CD14-positive monocyte (primary cell): ENCODE data around the gene IQSEC3. TPM values are rescaled to one million over a fixed set of nuclear protein-coding genes. Genes with fewer than 3 reads are reported as not detected.

Source experiments
- DNase-seq, 3 donors: peaks; one replicate each; pipeline ENCODE4 v3.0.0-alpha.2; 2011 to 2022
- H2AFZ ChIP-seq: 2 replicates; pipeline ENCODE4 v1.6.0; 2012; ENCODE audit warnings: mild to moderate bottlenecking, low read depth, low read length, inconsistent platforms; ENCODE audit not compliant: insufficient read depth, poor library complexity, severe bottlenecking
- H3K27ac ChIP-seq, 2 donors: 1 replicate in 1 of 2; 2 replicates in 1 of 2; pipeline ENCODE4 v1.5.1; 2012 to 2013; ENCODE audit warnings: low read length in 2 of 2, control low read depth in 1 of 2, inconsistent platforms in 1 of 2, low read depth in 1 of 2, mild to moderate bottlenecking in 1 of 2
- H3K27me3 ChIP-seq, 2 donors: one replicate each; pipeline versions ENCODE4 v1.6.0 to v1.6.1; 2011 to 2013; ENCODE audit warnings: low read length in 2 of 2; ENCODE audit not compliant: control insufficient read depth in 2 of 2, insufficient read depth in 2 of 2
- H3K36me3 ChIP-seq, 2 donors: replicated peaks in 1 of 2; 1 replicate in 1 of 2; 2 replicates in 1 of 2; pipeline versions ENCODE4 v1.5.1 to v1.6.1; 2012 to 2013; ENCODE audit warnings: low read length in 2 of 2, control low read depth in 1 of 2, inconsistent platforms in 1 of 2, mild to moderate bottlenecking in 1 of 2; ENCODE audit not compliant: insufficient read depth in 2 of 2, control insufficient read depth in 1 of 2
- H3K4me1 ChIP-seq, 2 donors: 1 replicate in 1 of 2; 2 replicates in 1 of 2; pipeline versions ENCODE4 v1.5.1 to v1.6.1; 2012 to 2013; ENCODE audit warnings: low read length in 2 of 2, control low read depth in 1 of 2, inconsistent platforms in 1 of 2, mild to moderate bottlenecking in 1 of 2, moderate library complexity in 1 of 2; ENCODE audit not compliant: insufficient read depth in 2 of 2, control insufficient read depth in 1 of 2
- H3K4me2 ChIP-seq: replicated peaks from 2 replicates; pipeline ENCODE3; 2012; ENCODE audit warnings: low read length, moderate library complexity, mild to moderate bottlenecking; ENCODE audit not compliant: poor library complexity, severe bottlenecking; ENCODE audit errors: extremely low read depth
- H3K4me3 ChIP-seq, 3 experiments: fragments of 200-600 bp in 1 of 3; sonication (generic) in 1 of 3; replicated peaks in 1 of 3; 1 replicate in 2 of 3; 2 replicates in 1 of 3; pipeline ENCODE4 v1.5.1; 2011 to 2013; ENCODE audit warnings: low read length in 3 of 3, mild to moderate bottlenecking in 3 of 3, control low read depth in 2 of 3, low read depth in 2 of 3, inconsistent platforms in 1 of 3, moderate library complexity in 1 of 3
- H3K79me2 ChIP-seq: 2 replicates; pipeline ENCODE4 v1.6.0; 2012; ENCODE audit warnings: mild to moderate bottlenecking, control low read depth, inconsistent platforms, low read length, moderate library complexity; ENCODE audit not compliant: insufficient read depth
- H3K9ac ChIP-seq: 2 replicates; pipeline ENCODE4 v1.6.0; 2017; ENCODE audit warnings: low read length, mild to moderate bottlenecking; ENCODE audit not compliant: insufficient read depth, poor library complexity, severe bottlenecking
- H3K9me3 ChIP-seq, 2 donors: replicated peaks in 1 of 2; 1 replicate in 1 of 2; 2 replicates in 1 of 2; pipeline versions ENCODE4 v1.5.1 to v1.6.1; 2012 to 2013; ENCODE audit warnings: low read length in 2 of 2, control low read depth in 1 of 2; ENCODE audit not compliant: control insufficient read depth in 1 of 2, insufficient read depth in 1 of 2
- H4K20me1 ChIP-seq: 2 replicates; pipeline ENCODE4 v1.6.0; 2012; ENCODE audit warnings: mild to moderate bottlenecking, low read length, control low read depth, moderate library complexity; ENCODE audit not compliant: insufficient read depth
- H3K27ac Mint-ChIP-seq, 7 donors: one replicate each; pipeline ENCODE4 v1.8.0; 2020; ENCODE audit warnings: mild to moderate bottlenecking in 7 of 7, mixed read lengths in 7 of 7, moderate library complexity in 6 of 7, inconsistent platforms in 2 of 7
- H3K27me3 Mint-ChIP-seq, 3 donors: one replicate each; pipeline ENCODE4 v1.8.0; 2021 to 2022; ENCODE audit warnings: low read depth in 3 of 3, mild to moderate bottlenecking in 3 of 3, mixed read lengths in 3 of 3, moderate library complexity in 3 of 3, inconsistent platforms in 1 of 3
- H3K36me3 Mint-ChIP-seq, 2 donors: one replicate each; pipeline ENCODE4 v1.8.0; 2020; ENCODE audit warnings: mixed read lengths in 2 of 2, inconsistent platforms in 1 of 2, mild to moderate bottlenecking in 1 of 2
- H3K4me1 Mint-ChIP-seq: one replicate; pipeline ENCODE4 v1.8.0; 2020; ENCODE audit warnings: mild to moderate bottlenecking, mixed read lengths
- H3K4me3 Mint-ChIP-seq, 2 donors: one replicate each; pipeline ENCODE4 v1.8.0; 2020; ENCODE audit warnings: mild to moderate bottlenecking in 2 of 2, mixed read lengths in 2 of 2, moderate library complexity in 1 of 2
- H3K9me3 Mint-ChIP-seq, 7 donors: one replicate each; pipeline ENCODE4 v1.8.0; 2020 to 2022; ENCODE audit warnings: mixed read lengths in 7 of 7, mild to moderate bottlenecking in 6 of 7, moderate library complexity in 6 of 7, inconsistent platforms in 2 of 7
- WGBS: methylation state at CpG from one replicate; pipeline ENCODE4 v1.1.5; 2013; ENCODE audit warnings: missing lambda C conversion rate; ENCODE audit not compliant: insufficient coverage; 5-methylcytosine and 5-hydroxymethylcytosine counted together
- intact Hi-C, 2 donors: fragments of 100-400 bp; cut with micrococcal nuclease; formaldehyde crosslinking; loops; one replicate each; pipeline versions ENCODE4 v1.15.0 to v1.15.1; 2023
- polyA plus RNA-seq, 3 donors: library from polyadenylated mRNA; depleted of rRNA in 1 of 3; unstranded in 2 of 3; stranded (reverse) in 1 of 3; fragments of 300-500 nt in 2 of 3; fragments of >200 nt in 1 of 3; fragmentation: Illumina TruSeq in 2 of 3; gene quantifications; 1 replicate in 2 of 3; 2 replicates in 1 of 3; pipeline ENCODE4 v1.2.3, GENCODE V29; 2012 to 2021
- TF ChIP-seq, protein P1 (sequence below): fragments of 200-600 bp; IDR thresholded peaks from one replicate; pipeline ENCODE4 v1.8.0; 2022; ENCODE audit warnings: antibody characterized with exemption, mild to moderate bottlenecking

IQSEC3 gene
- polyA plus RNA-seq, 3 donors = not detected

DNA sequence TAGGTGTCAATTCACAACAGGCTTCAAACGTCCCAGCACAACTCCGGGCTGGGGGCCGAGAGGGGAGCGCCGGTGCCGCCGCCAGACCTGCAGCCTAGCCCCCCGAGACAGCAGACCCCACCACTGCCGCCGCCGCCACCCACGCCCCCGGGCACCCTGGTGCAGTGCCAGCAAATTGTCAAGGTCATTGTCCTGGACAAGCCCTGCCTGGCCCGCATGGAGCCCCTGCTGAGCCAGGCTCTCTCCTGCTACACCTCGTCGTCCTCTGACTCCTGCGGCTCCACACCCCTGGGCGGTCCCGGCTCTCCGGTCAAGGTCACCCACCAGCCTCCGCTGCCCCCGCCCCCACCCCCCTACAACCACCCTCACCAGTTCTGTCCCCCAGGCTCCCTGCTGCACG is 108.0 kb downstream of the IQSEC3 start:
- TF ChIP-seq, protein P1, sequence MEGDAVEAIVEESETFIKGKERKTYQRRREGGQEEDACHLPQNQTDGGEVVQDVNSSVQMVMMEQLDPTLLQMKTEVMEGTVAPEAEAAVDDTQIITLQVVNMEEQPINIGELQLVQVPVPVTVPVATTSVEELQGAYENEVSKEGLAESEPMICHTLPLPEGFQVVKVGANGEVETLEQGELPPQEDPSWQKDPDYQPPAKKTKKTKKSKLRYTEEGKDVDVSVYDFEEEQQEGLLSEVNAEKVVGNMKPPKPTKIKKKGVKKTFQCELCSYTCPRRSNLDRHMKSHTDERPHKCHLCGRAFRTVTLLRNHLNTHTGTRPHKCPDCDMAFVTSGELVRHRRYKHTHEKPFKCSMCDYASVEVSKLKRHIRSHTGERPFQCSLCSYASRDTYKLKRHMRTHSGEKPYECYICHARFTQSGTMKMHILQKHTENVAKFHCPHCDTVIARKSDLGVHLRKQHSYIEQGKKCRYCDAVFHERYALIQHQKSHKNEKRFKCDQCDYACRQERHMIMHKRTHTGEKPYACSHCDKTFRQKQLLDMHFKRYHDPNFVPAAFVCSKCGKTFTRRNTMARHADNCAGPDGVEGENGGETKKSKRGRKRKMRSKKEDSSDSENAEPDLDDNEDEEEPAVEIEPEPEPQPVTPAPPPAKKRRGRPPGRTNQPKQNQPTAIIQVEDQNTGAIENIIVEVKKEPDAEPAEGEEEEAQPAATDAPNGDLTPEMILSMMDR = no peak
- Mint-ChIP-seq H3K9me3 (no peaks in the 10 kb centered on the region), H3K4me3 (no peak overlapping the region), H3K36me3 (no peaks in the 10 kb centered on the region), H3K4me1 (peaks cover 27% of the 10 kb centered on the region), H3K27me3 (peaks cover 7 to 17% (median 10%) of the 10 kb centered on the region in 3 donors), H3K27ac (no peak overlapping the region)
- Histone ChIP-seq H3K4me3 (no peak overlapping the region), H2AFZ (no peak overlapping the region), H3K36me3 (no peaks in the 10 kb centered on the region), H3K4me2 (no peak overlapping the region), H3K27ac (no peak overlapping the region), H3K79me2 (no peaks in the 10 kb centered on the region), H3K27me3 (no peaks in the 10 kb centered on the region), H3K4me1 (peaks cover 23 to 32% of the 10 kb centered on the region in 2 donors), H4K20me1 (no peaks in the 10 kb centered on the region), H3K9ac (no peak overlapping the region), H3K9me3 (no peaks in the 10 kb centered on the region)
- 97% methylated on average over 15 of the region's 23 CpGs for WGBS
- intact Hi-C loops = no loop called here
- no peak for DNase-seq

DNA sequence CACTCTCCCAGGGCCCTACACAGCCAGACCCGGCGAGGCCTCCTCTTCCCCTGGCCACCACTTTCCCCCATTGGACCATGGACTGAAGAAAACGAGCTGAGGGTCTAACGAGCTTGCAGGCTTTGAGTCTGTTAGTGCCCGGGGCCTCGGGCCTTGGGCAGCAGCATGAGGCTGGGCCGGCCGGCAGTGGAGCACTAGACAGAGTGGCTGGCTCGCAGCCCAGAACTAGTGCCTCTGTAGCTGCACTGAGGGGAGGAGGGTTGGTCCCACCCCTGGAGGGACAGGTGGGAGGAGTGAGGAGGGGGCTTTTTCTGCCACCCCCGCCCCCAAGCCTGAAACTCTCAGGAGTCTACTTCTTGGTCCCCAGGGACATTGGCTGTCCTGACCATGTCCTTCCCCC is 108.7 kb downstream of the IQSEC3 start:
- peaks cover 29 to 37% of the 10 kb centered on the region in 2 donors for H3K4me1 ChIP-seq

More for the DNA sequence above, 108.7 kb downstream of the IQSEC3 start:
- no peaks in the 10 kb centered on the region for H3K36me3 ChIP-seq
- H3K27ac ChIP-seq = no peak overlapping the region
- Mint-ChIP-seq H3K9me3 (peaks cover 0 to 2% (median 0%) of the 10 kb centered on the region in 7 donors), H3K4me3 (no peak overlapping the region), H3K36me3 (no peaks in the 10 kb centered on the region), H3K4me1 (peaks cover 33% of the 10 kb centered on the region), H3K27ac (peak overlapping the region in 1 of 7 donors; percentile 1), H3K27me3 (peaks cover 7 to 16% (median 7%) of the 10 kb centered on the region in 3 donors)
- H3K4me3 ChIP-seq = no peak overlapping the region
- intact Hi-C loops = no loop called here
- H3K9ac ChIP-seq = no peak overlapping the region
- no peaks in the 10 kb centered on the region for H4K20me1 ChIP-seq
- H3K79me2 ChIP-seq = no peaks in the 10 kb centered on the region
- 92% methylated on average over 8 of the region's 10 CpGs for WGBS
- H2AFZ ChIP-seq = no peak overlapping the region
- H3K9me3 ChIP-seq = no peaks in the 10 kb centered on the region
- no peak for DNase-seq
- H3K4me2 ChIP-seq = no peak overlapping the region
- TF ChIP-seq, protein P1 = no peak
- no peaks in the 10 kb centered on the region for H3K27me3 ChIP-seq
